ENCODE measurements around the gene TMEM132E. TPM values are rescaled to one million over a fixed set of nuclear protein-coding genes. Genes with fewer than 3 reads are reported as not detected.

TMEM132E gene
- total RNA-seq, 2 experiments from 2014 or later: not detected

GRCh38 chr17:34638526-34639260, 59.3 kb downstream of the TMEM132E start:
- ATAC-seq: no peak
- intact Hi-C loops (cut with DNase I, micrococcal nuclease): loop anchor here (1.0 to 5.0 kb wide), 5 partner anchors 53 to 480 kb away; partner anchors contain the start of gene RAD51D (in 1 of the 2)
- CTCF ChIA-PET: interaction anchor here (0.6 to 2.7 kb wide), 13 partner anchors 9 to 438 kb away, joined by 3 to 25 read pairs (median 4); no protein-coding TSS in a partner anchor

GRCh38 chr17:34639706-34640425, 60.5 kb downstream of the TMEM132E start:
- Mint-ChIP-seq H3K27me3 (peaks cover 11% of the 10 kb centered on the region), H3K9me3 (ENCODE audit: low read depth) (no peaks in the 10 kb centered on the region), H3K4me1 (peaks cover 4% of the 10 kb centered on the region), H3K36me3 (ENCODE audit: low read depth) (no peaks in the 10 kb centered on the region), H3K4me3 (no peak overlapping the region), H3K27ac (no peak overlapping the region)
- no peak for ATAC-seq
- no peak for DNase-seq
- intact Hi-C loops (cut with DNase I, micrococcal nuclease): loop anchor here (2.0 to 5.0 kb wide), 2 partner anchors 203 to 479 kb away; partner anchors contain the start of gene RAD51D (in 1 of the 2)
- ChIA-PET CTCF (interaction anchor here (1.2 to 2.7 kb wide), 3 partner anchors 8 to 327 kb away, joined by 3 to 11 read pairs (median 5); no protein-coding TSS in a partner anchor), POLR2A (no interaction called here)

More at GRCh38 chr17:34638526-34639260, 59.3 kb downstream of the TMEM132E start:
- H3K9me3 Mint-ChIP-seq (ENCODE audit: low read depth): no peaks in the 10 kb centered on the region
- H3K4me1 Mint-ChIP-seq: peaks cover 4% of the 10 kb centered on the region
- DNase-seq: no peak
- H3K27ac Mint-ChIP-seq: no peak overlapping the region
- no peaks in the 10 kb centered on the region for H3K36me3 Mint-ChIP-seq (ENCODE audit: low read depth)
- POLR2A ChIA-PET: no interaction called here
- H3K27me3 Mint-ChIP-seq: peaks cover 6% of the 10 kb centered on the region
- H3K4me3 Mint-ChIP-seq: peak overlapping the region; percentile 56

- Mint-ChIP-seq H3K27me3 (peaks cover 11% of the 10 kb centered on the region), H3K4me3 (no peak overlapping the region), H3K27ac (no peak overlapping the region), H3K9me3 (ENCODE audit: low read depth) (no peaks in the 10 kb centered on the region), H3K36me3 (ENCODE audit: low read depth) (no peaks in the 10 kb centered on the region), H3K4me1 (peaks cover 4% of the 10 kb centered on the region)
- ChIA-PET CTCF (interaction anchor here (0.7 to 2.7 kb wide), 2 partner anchors 99 to 523 kb away, joined by 3 to 11 read pairs; no protein-coding TSS in a partner anchor), POLR2A (no interaction called here)
- intact Hi-C loops (cut with DNase I, micrococcal nuclease): no loop called here
- ATAC-seq (no peak), DNase-seq (no peak)
Measured at GRCh38 chr17:34641368-34641767, 62.0 kb downstream of the TMEM132E start.

- no peaks in the 10 kb centered on the region for H3K36me3 Mint-ChIP-seq (ENCODE audit: low read depth)
- H3K27ac Mint-ChIP-seq: no peak overlapping the region
- H3K9me3 Mint-ChIP-seq (ENCODE audit: low read depth): no peaks in the 10 kb centered on the region
- CTCF ChIA-PET: interaction anchor here (0.6 to 1.2 kb wide), 2 partner anchors 49 to 103 kb away, joined by 3 read pairs; no protein-coding TSS in a partner anchor
- POLR2A ChIA-PET: no interaction called here
- H3K4me3 Mint-ChIP-seq: no peak overlapping the region
- intact Hi-C loops (cut with DNase I, micrococcal nuclease): no loop called here
- ATAC-seq (no peak), DNase-seq (no peak)
- H3K4me1 Mint-ChIP-seq: no peaks in the 10 kb centered on the region
- H3K27me3 Mint-ChIP-seq: peaks cover 11% of the 10 kb centered on the region
Measured at GRCh38 chr17:34644941-34645550, 65.7 kb downstream of the TMEM132E start.

GRCh38 chr17:34645594-34645993, 66.2 kb downstream of the TMEM132E start:
- no peak overlapping the region for H3K4me3 Mint-ChIP-seq
- no peaks in the 10 kb centered on the region for H3K9me3 Mint-ChIP-seq (ENCODE audit: low read depth)
- H3K27me3 Mint-ChIP-seq: peaks cover 10% of the 10 kb centered on the region
- CTCF ChIA-PET: interaction anchor here (0.5 to 1.2 kb wide), 3 partner anchors 49 to 281 kb away, joined by 3 read pairs; no protein-coding TSS in a partner anchor
- H3K4me1 Mint-ChIP-seq: no peaks in the 10 kb centered on the region
- no peaks in the 10 kb centered on the region for H3K36me3 Mint-ChIP-seq (ENCODE audit: low read depth)
- DNase-seq (no peak), ATAC-seq (no peak)
- H3K27ac Mint-ChIP-seq: no peak overlapping the region
- POLR2A ChIA-PET: no interaction called here
- intact Hi-C loops (cut with DNase I, micrococcal nuclease): no loop called here

- POLR2A ChIA-PET: interaction anchor here (0.6 kb wide), 1 partner anchor 447 kb away, joined by 3 read pairs; no protein-coding TSS in a partner anchor
- no peak for DNase-seq
- Mint-ChIP-seq H3K36me3 (ENCODE audit: low read depth) (no peaks in the 10 kb centered on the region), H3K27me3 (peaks cover 14% of the 10 kb centered on the region), H3K4me1 (no peaks in the 10 kb centered on the region), H3K9me3 (ENCODE audit: low read depth) (no peaks in the 10 kb centered on the region), H3K4me3 (no peak overlapping the region), H3K27ac (no peak overlapping the region)
- ATAC-seq: no peak
- intact Hi-C loops (cut with DNase I, micrococcal nuclease): no loop called here
- CTCF ChIA-PET: interaction anchor here (0.6 to 1.8 kb wide), 5 partner anchors 9 to 1328 kb away, joined by 3 to 6 read pairs (median 3); no protein-coding TSS in a partner anchor
Measured at GRCh38 chr17:34647511-34647910, 68.1 kb downstream of the TMEM132E start.

GRCh38 chr17:34650051-34650750, 70.8 kb downstream of the TMEM132E start:
- H3K27ac Mint-ChIP-seq: no peak overlapping the region
- no peaks in the 10 kb centered on the region for H3K4me1 Mint-ChIP-seq
- intact Hi-C loops (cut with DNase I, micrococcal nuclease): no loop called here
- H3K27me3 Mint-ChIP-seq: peaks cover 13% of the 10 kb centered on the region
- DNase-seq (no peak), ATAC-seq (no peak)
- no peaks in the 10 kb centered on the region for H3K9me3 Mint-ChIP-seq (ENCODE audit: low read depth)
- CTCF ChIA-PET: no interaction called here
- no peak overlapping the region for H3K4me3 Mint-ChIP-seq
- POLR2A ChIA-PET: no interaction called here
- no peaks in the 10 kb centered on the region for H3K36me3 Mint-ChIP-seq (ENCODE audit: low read depth)

- no peak for DNase-seq
- POLR2A ChIA-PET: no interaction called here
- Mint-ChIP-seq H3K9me3 (ENCODE audit: low read depth) (no peaks in the 10 kb centered on the region), H3K27ac (no peak overlapping the region), H3K36me3 (ENCODE audit: low read depth) (no peaks in the 10 kb centered on the region), H3K27me3 (peaks cover 13% of the 10 kb centered on the region), H3K4me1 (no peaks in the 10 kb centered on the region), H3K4me3 (no peak overlapping the region)
- no peak for ATAC-seq
- intact Hi-C loops (cut with DNase I, micrococcal nuclease): no loop called here
- CTCF ChIA-PET: no interaction called here
Measured at GRCh38 chr17:34651402-34651811, 72.0 kb downstream of the TMEM132E start.

- DNase-seq (no peak), ATAC-seq (no peak)
- CTCF ChIA-PET: interaction anchor here (0.7 kb wide), 1 partner anchor 19 kb away, joined by 3 read pairs; no protein-coding TSS in a partner anchor
- POLR2A ChIA-PET: no interaction called here
- intact Hi-C loops (cut with DNase I, micrococcal nuclease): no loop called here
- no peaks in the 10 kb centered on the region for H3K36me3 Mint-ChIP-seq (ENCODE audit: low read depth)
- no peak overlapping the region for H3K4me3 Mint-ChIP-seq
- H3K9me3 Mint-ChIP-seq (ENCODE audit: low read depth): no peaks in the 10 kb centered on the region
- H3K4me1 Mint-ChIP-seq: no peaks in the 10 kb centered on the region
- H3K27ac Mint-ChIP-seq: no peak overlapping the region
- peaks cover 13% of the 10 kb centered on the region for H3K27me3 Mint-ChIP-seq
Measured at GRCh38 chr17:34652021-34652555, 72.7 kb downstream of the TMEM132E start.

GRCh38 chr17:34653511-34653910, 74.1 kb downstream of the TMEM132E start:
- no peak overlapping the region for H3K27ac Mint-ChIP-seq
- intact Hi-C loops (cut with DNase I, micrococcal nuclease): no loop called here
- peaks cover 13% of the 10 kb centered on the region for H3K27me3 Mint-ChIP-seq
- DNase-seq (no peak), ATAC-seq (no peak)
- no peaks in the 10 kb centered on the region for H3K9me3 Mint-ChIP-seq (ENCODE audit: low read depth)
- POLR2A ChIA-PET: no interaction called here
- H3K36me3 Mint-ChIP-seq (ENCODE audit: low read depth): no peaks in the 10 kb centered on the region
- H3K4me3 Mint-ChIP-seq: no peak overlapping the region
- CTCF ChIA-PET: interaction anchor here (0.6 to 0.7 kb wide), 2 partner anchors 15 to 17 kb away, joined by 3 read pairs; no protein-coding TSS in a partner anchor
- H3K4me1 Mint-ChIP-seq: no peaks in the 10 kb centered on the region

Measured in activated CD4-positive, alpha-beta T cell treated with anti-CD3 and anti-CD28 coated beads for 36 hours (primary cell).